Pancreas (tissue), 10 donors: ENCODE measurements around the gene SLC27A1. TPM values are rescaled to one million over a fixed set of nuclear protein-coding genes. Genes with fewer than 3 reads are reported as not detected.

Source experiments
- ATAC-seq, 4 donors: fragments of 200-7000 bp; cut with Tn5 transposase; one replicate each; pipeline versions ENCODE4 v1.8.0 to v1.9.1; 2020; ENCODE audit warnings: mild to moderate bottlenecking in 4 of 4, moderate library complexity in 4 of 4
- DNase-seq, 6 donors: peaks; one replicate each; pipeline ENCODE4 v3.0.0-alpha.2; 2020
- FAIRE-seq: peaks from 2 replicates; lab custom pipeline; 2012; peaks lifted over from hg19 to GRCh38; lab: Jason Lieb, UNC
- H3K27ac ChIP-seq, 4 donors: fragments of 200-600 bp; sonication (generic); 1 replicate in 3 of 4; 2 replicates in 1 of 4; pipeline versions ENCODE4 v1.5.0 to v1.8.0; 2020
- H3K27me3 ChIP-seq, 4 donors: fragments of 200-600 bp; one replicate each; pipeline ENCODE4 v1.8.0; 2021
- H3K36me3 ChIP-seq, 3 donors: fragments of 200-600 bp; sonication (generic) in 1 of 3; one replicate each; pipeline versions ENCODE4 v1.5.0 to v1.8.0; 2020 to 2021
- H3K4me1 ChIP-seq, 3 donors: fragments of 200-600 bp; one replicate each; pipeline ENCODE4 v1.8.0; 2021
- H3K4me3 ChIP-seq, 4 donors: fragments of 200-600 bp; sonication (generic) in 2 of 4; one replicate each; pipeline versions ENCODE4 v1.5.0 to v1.8.0; 2020 to 2021
- H3K9me3 ChIP-seq, 4 donors: fragments of 200-600 bp; one replicate each; pipeline ENCODE4 v1.8.0; 2021
- CTCF ChIP-seq, 4 donors: fragments of 200-600 bp; sonication (generic) in 3 of 4; IDR thresholded peaks; one replicate each; pipeline versions ENCODE4 v1.5.0 to v1.8.0; 2021; ENCODE audit warnings: antibody characterized with exemption in 4 of 4
- WGBS, 2 donors: extraction: QIAGEN DNeasy Blood & Tissue Kit; methylation state at CpG; one replicate each; pipeline ENCODE4 v1.1.7; 2013; 5-methylcytosine and 5-hydroxymethylcytosine counted together
- intact Hi-C, 3 donors: fragments of 100-400 bp; cut with DNase I; formaldehyde crosslinking; loops; one replicate each; pipeline versions ENCODE4 v1.11.1 to v1.14.2; 2022
- polyA plus RNA-seq, 2 donors: library from polyadenylated mRNA; stranded (reverse); fragments of 200-250 nt; gene quantifications; one replicate each; pipeline ENCODE4 v1.2.3, GENCODE V29; 2013
- total RNA-seq, 6 donors: library from RNA; stranded (reverse); fragmentation: NEBNext Ultra II Directional in 4 of 6; extraction: Animal tissue kit (Norgen Biotek cat#: 25700) in 4 of 6; gene quantifications; one replicate each; pipeline versions ENCODE4 v1.2.1 to v1.2.4, GENCODE V29; 2021 to 2023
- donor health status: healthy with polysubstance abuse.
- donor health status: DM: no; HTN: no; CAD: no; lungs with moderate emphysema.
- donor health status: DM: no; HTN: no; CAD: no.
- donor health status: control.
- donor health status: control.
- donor health status: Bipolar disorder and iron deficiency.
- donor health status: DM: yes; HTN: yes; CAD: no.
- donor health status: DM: no; HTN: no; CAD: no.
- donor health status: DM: no; HTN: no; CAD: no.
- donor health status: DM: yes; HTN: yes; CAD: no.

SLC27A1 gene
- total and polyA plus RNA-seq, 8 donors, result 9.4 to 37.1 (median 11.4) TPM

- ATAC-seq (peak in 3 of 4 donors; percentile 56 to 86 (median 66)), DNase-seq (no peak), FAIRE-seq (no peak)
- Histone ChIP-seq H3K4me3 (no peak overlapping the region), H3K4me1 (no peaks in the 10 kb centered on the region), H3K27me3 (no peaks in the 10 kb centered on the region), H3K27ac (no peak overlapping the region), H3K36me3 (no peaks in the 10 kb centered on the region), H3K9me3 (no peaks in the 10 kb centered on the region)
- intact Hi-C loops, result no loop called here
- no peak for TF ChIP-seq CTCF (IDR thresholded peaks at IDR 0.05)
- 63 to 67% methylated on average over 8 of the region's 8 CpGs for WGBS, 2 donors
These were observed 28.9 kb upstream of the SLC27A1 start for GRCh38 chr19:17441241-17442021.

- no peak for ATAC-seq
- H3K9me3 ChIP-seq, result no peaks in the 10 kb centered on the region
- H3K4me3 ChIP-seq, result no peak overlapping the region
- no peak for DNase-seq
- H3K4me1 ChIP-seq, result no peaks in the 10 kb centered on the region
- TF ChIP-seq CTCF (IDR thresholded peaks at IDR 0.05), result no peak
- WGBS, 2 donors, result 95% methylated on average over 1 of the region's 1 CpG
- H3K36me3 ChIP-seq, result no peaks in the 10 kb centered on the region
- H3K27ac ChIP-seq, result no peak overlapping the region
- FAIRE-seq, result no peak
- no peaks in the 10 kb centered on the region for H3K27me3 ChIP-seq
- intact Hi-C loops, result no loop called here
These were observed 24.7 kb upstream of the SLC27A1 start for GRCh38 chr19:17445526-17446165.

- 27 to 31% methylated on average over 5 of the region's 5 CpGs for WGBS, 2 donors
- no peak for DNase-seq
- H3K27me3 ChIP-seq, result no peaks in the 10 kb centered on the region
- no peak for TF ChIP-seq CTCF (IDR thresholded peaks at IDR 0.05)
- H3K9me3 ChIP-seq, result no peaks in the 10 kb centered on the region
- no peaks in the 10 kb centered on the region for H3K36me3 ChIP-seq
- H3K4me3 ChIP-seq, result peak overlapping the region in 3 of 4 donors; percentile 16 to 53 (median 49)
- no peak for FAIRE-seq
- H3K4me1 ChIP-seq, result no peaks in the 10 kb centered on the region
- ATAC-seq, result peak in 1 of 4 donors; percentile 30
- intact Hi-C loops, result no loop called here
- H3K27ac ChIP-seq, result no peak overlapping the region
These were observed 22.6 kb upstream of the SLC27A1 start for GRCh38 chr19:17447704-17448130.

GRCh38 chr19:17448131-17448967, 22.0 kb upstream of the SLC27A1 start, which contains the start of gene TMEM221:
TMEM221 (minus strand) TSS chr19:17448668; CDS start chr19:17448462, 206 bp downstream.
- peak; percentile 25 to 37 (median 28) for TF ChIP-seq CTCF (IDR thresholded peaks at IDR 0.05)
- no peaks in the 10 kb centered on the region for H3K27me3 ChIP-seq
- peak within 1 kb of the TSS; percentile 16 to 53 (median 36) for H3K4me3 ChIP-seq
- WGBS, 2 donors, result 1 to 3% methylated on average over 40 to 81 of the region's 81 CpGs
- no peaks in the 10 kb centered on the region for H3K9me3 ChIP-seq
- DNase-seq (peak; percentile 35 to 84 (median 60)), FAIRE-seq (no peak), ATAC-seq (peak; percentile 73 to 93 (median 87))
- no peak within 1 kb of the TSS for H3K27ac ChIP-seq
- no peaks in the 10 kb centered on the region for H3K36me3 ChIP-seq
- no peaks in the 10 kb centered on the region for H3K4me1 ChIP-seq
- intact Hi-C loops, result no loop called here
